Prostate gland (tissue), 2 donors: ENCODE measurements around the gene CYP11A1.

ENCODE experiments used
- CTCF ChIP-seq, 4 experiments: fragments of 200-600 bp in 2 of 4; fragments of 450-650 bp in 2 of 4; sonication (generic) in 2 of 4; IDR thresholded peaks; 1 replicate in 3 of 4; 2 replicates in 1 of 4; pipeline ENCODE4 v1.5.1; 2016 to 2019; ENCODE audit warnings: antibody characterized with exemption in 4 of 4, mild to moderate bottlenecking in 2 of 4, moderate library complexity in 2 of 4
- POLR2AphosphoS5 ChIP-seq: sonication (generic); formaldehyde crosslinking; IDR thresholded peaks from one replicate; pipeline ENCODE4 v1.6.1; 2017; ENCODE audit warnings: antibody characterized with exemption

DNA sequence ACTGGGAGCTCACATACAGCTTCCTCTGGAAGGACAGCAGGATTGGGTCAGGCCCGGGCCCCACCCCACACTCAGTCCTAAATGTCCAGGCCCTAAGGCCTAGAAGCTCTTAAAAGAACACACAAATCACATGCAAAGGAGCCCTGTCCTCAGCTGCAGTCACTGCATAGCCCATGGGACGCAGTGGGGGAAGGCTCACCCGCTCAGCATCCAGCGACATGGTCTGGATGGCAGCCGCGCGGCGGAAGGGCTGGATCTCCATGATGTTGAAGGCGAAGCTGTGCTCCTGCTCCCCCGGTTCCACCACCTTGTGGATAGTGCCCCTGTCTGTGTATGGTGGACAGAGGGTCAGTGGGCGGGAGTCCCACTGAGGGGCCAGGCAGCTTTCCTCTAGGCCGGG is 44.2 kb upstream of the CYP11A1 start:
- TF ChIP-seq CTCF (IDR thresholded peaks at IDR 0.05): no peak
- no peak for TF ChIP-seq POLR2AphosphoS5
